ENCODE data around the gene DOC2B.
A peak's percentile ranks its signal among the peaks of the same experiment; 100 is the strongest.
"Not testable (repeated sequence)": the region's sequence is repeated elsewhere in the genome, so short reads cannot be mapped to it uniquely, and the experiment has no call there.

The DOC2B gene

DNA sequence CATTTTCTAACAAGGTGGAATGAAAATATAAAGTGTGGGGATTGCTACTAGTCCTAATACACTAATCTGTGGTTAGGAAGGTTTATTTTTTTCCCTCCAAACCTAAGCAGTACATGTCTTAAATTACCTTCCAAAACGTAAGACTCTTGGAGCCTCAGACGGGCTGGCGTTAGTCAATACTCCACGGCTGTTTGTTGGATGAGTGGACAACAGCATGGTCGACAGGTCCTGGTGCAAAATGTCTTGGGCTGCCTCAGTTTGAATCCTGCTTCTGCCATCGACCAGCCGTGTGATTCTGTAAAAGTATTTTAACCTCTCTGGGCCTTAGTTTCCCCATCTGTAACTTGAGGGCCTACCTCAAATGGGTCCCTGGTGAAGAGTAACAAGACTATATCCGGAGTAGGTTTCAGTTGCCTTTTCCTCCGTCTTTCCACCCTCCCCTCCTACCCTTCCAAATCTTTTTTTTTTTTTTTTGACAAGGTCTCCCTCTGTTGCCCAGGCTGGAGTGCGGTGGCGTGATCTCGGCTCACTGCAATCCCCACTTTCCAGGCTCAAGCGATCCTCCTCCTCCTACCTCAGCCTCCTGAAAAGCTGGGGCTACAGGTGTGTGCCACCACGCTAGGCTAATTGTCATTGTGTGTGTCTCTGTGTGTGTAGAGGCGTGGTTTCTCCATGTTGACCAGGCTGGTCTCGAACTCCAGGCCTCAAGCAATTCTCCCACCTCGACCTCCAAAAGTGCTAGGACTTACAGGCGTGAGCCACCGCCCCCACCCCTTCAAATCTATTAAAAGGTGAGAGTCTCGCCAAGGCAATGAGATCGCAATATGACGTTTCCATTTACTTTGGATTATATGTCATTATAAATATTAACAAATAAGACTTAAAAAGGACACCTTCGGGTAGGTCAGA is 38.3 kb downstream of the DOC2B start:
- DNase-seq: no peak

DNA sequence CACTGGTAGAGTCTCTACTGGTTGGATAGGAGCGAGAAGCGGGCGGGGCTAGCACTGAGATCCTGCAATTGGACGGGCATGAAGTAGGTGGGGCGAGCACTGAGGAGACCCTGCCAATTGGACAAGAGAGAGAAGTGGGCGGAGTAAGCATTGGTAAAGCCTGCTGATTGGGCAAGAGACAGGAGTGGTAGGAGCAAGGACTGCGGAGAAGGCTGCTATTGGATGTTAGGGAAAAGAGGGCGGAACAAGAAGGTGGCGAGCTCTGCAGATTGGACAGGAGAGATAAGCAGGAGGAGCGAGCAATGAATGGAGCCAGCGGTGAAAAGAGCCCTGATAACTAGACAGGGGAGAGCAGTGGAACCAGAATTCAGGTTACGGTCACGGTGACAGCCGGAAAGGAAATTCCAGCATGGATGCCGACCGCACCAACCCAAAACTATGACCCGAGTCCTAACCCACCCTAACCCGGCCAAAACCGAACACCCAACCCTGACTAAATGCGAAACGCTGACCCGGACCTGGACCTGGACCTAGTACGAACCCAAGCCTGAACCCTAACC is 39.3 kb downstream of the DOC2B start:
- no peak for DNase-seq

GRCh38 chr17:139401-140205 is 41.8 kb downstream of the DOC2B start:
- DNase-seq: not testable (repeated sequence)

DNA sequence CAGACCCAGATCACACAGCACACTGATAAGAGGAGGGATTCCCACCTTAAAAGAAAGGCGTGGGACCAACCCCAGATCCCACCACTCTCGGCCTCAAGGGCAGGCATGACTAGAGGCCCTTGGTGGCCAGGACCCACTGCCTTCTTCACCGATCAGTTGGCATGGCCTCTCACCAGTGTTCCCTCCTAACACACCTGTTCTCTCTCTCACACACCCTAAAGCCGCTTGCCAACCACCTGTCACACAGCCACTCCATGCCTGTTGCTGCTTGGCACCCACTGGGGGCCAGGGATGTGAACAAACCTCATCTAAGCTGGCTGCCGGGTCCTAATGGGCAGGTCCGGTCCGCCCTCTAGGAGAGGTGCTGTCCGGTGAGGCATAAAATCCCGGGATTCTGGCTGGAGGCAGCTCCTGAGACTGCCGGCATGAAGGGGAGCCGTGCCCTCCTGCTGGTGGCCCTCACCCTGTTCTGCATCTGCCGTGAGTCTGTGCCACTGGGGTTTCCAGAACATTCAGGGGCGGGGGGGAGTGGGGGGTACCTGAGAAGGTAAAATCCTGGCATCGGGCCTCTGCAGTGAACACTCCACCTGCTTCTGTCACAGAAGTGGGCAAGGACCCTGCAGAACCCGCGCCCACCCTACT is 44.2 kb downstream of the DOC2B start, which contains the start of gene SCGB1C2:
Gene SCGB1C2, plus strand, starts transcription at position 404 of the 642 bp plus-strand sequence. Its CDS starts 22 bp downstream, at position 426.
- DNase-seq: not testable (repeated sequence)

DNA sequence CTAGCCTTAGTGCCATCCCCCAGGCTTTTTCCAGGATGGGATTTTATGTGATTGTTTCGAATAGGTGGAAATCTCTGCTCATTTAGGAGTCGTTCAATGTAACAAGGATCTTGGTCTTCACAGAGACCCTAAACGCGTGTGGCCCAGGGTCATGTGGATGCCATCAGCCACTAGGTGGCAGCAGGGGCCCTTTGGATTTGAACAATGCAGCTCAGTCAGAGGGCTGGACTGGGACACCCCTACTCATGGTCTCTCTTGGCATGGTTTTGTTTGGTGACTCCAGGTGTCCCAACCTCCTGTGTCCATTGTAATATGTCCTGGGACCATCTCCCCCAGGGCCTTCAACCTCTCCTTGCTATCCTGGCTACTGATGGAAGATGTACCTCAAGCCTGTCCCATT is 44.9 kb downstream of the DOC2B start:
- DNase-seq: not testable (repeated sequence)

DNA sequence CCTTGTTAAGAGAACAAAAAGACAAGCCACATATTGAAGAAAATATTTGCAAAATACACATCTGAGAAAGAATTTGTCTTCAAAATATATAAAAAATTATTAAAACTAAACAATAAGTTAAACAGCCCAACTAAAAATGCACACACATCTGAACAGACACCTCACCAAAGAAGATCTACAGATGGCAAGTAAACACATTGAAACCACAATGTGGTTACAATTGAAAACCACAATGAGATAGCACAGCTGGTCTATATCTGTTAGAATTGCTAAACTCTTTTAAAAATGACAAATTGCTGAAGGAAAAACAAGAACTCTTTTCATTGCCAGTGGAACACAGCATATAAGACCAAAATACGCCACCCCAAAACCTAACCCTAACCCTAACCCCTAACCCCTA is 45.6 kb downstream of the DOC2B start:
- not testable (repeated sequence) for DNase-seq

GRCh38 chr17:135022-135421 is 46.4 kb downstream of the DOC2B start:
- not testable (repeated sequence) for DNase-seq

DNA sequence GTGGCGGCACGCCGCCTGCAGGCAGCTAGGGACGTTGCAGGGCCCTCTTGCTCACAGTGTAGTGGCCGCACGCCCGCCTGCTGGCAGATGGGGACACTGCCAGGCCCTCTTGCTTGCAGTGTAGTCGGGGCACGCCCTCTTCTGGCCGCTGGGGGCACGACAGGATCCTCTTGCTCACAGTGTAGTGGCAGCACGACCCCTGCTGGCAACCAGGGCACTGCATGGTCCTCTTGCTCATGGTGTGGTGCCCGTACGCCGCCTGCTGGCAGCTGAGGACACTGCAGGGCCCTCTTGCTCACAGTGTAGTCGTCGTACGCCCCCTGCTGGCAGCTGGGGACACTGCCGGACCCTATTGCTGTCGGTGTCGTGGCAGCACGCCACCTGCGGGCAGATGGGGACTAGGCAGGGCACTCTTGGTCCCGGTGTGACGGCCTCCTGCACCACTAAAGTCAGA is 47.1 kb downstream of the DOC2B start:
- not testable (repeated sequence) for DNase-seq

DNA sequence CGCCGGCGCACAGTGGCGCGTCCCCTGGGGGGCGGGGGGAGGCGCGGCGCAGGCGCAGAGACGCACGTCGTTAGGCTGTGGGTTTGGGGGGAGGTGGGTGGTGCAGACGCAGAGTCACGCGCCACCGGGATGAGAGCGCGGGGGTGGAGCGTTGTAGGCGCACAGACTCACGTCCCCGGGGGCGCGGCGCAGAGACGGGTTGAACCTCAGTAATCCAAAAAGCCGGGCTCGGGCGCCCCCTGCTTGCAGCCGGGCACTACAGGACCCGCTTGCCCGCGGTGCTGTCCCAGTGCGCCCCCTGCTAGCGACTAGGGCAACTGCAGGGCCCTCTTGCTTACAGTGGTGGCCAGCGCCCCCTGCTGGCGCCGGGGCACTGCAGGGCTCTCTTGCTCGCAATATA is 47.5 kb downstream of the DOC2B start:
- not testable (repeated sequence) for DNase-seq

GRCh38 chr17:118339-118917 is 63.0 kb downstream of the DOC2B start:
- peak; percentile 63 for DNase-seq

- DNase-seq: not testable (repeated sequence)
These were observed 68.3 kb downstream of the DOC2B start for GRCh38 chr17:113111-113510.
